ENCODE measurements around the gene PRKN.
A peak's percentile ranks its signal among the peaks of the same experiment; 100 is the strongest.

Gene PRKN

GRCh38 chr6:161750686-161751085 lies 976.9 kb downstream of the PRKN start:
- no peak overlapping the region for H3K4me2 ChIP-seq (ENCODE audit: low read depth, low read length)
- DNase-seq, result no peak
- no peaks in the 10 kb centered on the region for H3K27me3 ChIP-seq (replicated peaks; ENCODE audit: insufficient read depth, low read length)
- no peaks in the 10 kb centered on the region for H3F3A ChIP-seq (ENCODE audit: insufficient read depth, low read length)
- no peak overlapping the region for H3K9ac ChIP-seq (ENCODE audit: low read length)
- H3K27ac ChIP-seq (ENCODE audit: low read length), result no peak overlapping the region
- no peaks in the 10 kb centered on the region for H3K9me3 ChIP-seq (replicated peaks; ENCODE audit: insufficient read depth, low read length)
- H4K20me1 ChIP-seq (ENCODE audit: insufficient read depth, low read length), result no peaks in the 10 kb centered on the region
- no peak overlapping the region for H3K4me3 ChIP-seq (ENCODE audit: low read length)
- TF ChIP-seq EZH2phosphoT487 (IDR thresholded peaks at IDR 0.05; ENCODE audit: low read length) (no peak), EZH2 (optimal IDR thresholded peaks at IDR 0.05; ENCODE audit: low read depth, low read length) (no peak), CTCF (IDR thresholded peaks at IDR 0.05; ENCODE audit: low read length) (no peak)
- no peaks in the 10 kb centered on the region for H3K4me1 ChIP-seq (ENCODE audit: low read length)
- no peaks in the 10 kb centered on the region for H3K36me3 ChIP-seq (replicated peaks; ENCODE audit: insufficient read depth, low read length)
- H3K79me2 ChIP-seq (ENCODE audit: low read length), result no peaks in the 10 kb centered on the region
- no peaks in the 10 kb centered on the region for H3K9me2 ChIP-seq (replicated peaks; ENCODE audit: insufficient read depth, low read length)
- no peak overlapping the region for H2AFZ ChIP-seq (ENCODE audit: low read length)

- H3K9ac ChIP-seq (ENCODE audit: low read length), result no peak overlapping the region
- no peaks in the 10 kb centered on the region for H3K4me1 ChIP-seq (ENCODE audit: low read length)
- no peak for TF ChIP-seq CTCF (IDR thresholded peaks at IDR 0.05; ENCODE audit: low read length)
- TF ChIP-seq EZH2 (optimal IDR thresholded peaks at IDR 0.05; ENCODE audit: low read depth, low read length), result no peak
- no peak for TF ChIP-seq EZH2phosphoT487 (IDR thresholded peaks at IDR 0.05; ENCODE audit: low read length)
- H3K27ac ChIP-seq (ENCODE audit: low read length), result no peak overlapping the region
- H3K79me2 ChIP-seq (ENCODE audit: low read length), result no peaks in the 10 kb centered on the region
- no peak overlapping the region for H3K4me3 ChIP-seq (ENCODE audit: low read length)
- no peaks in the 10 kb centered on the region for H3K36me3 ChIP-seq (replicated peaks; ENCODE audit: insufficient read depth, low read length)
- no peaks in the 10 kb centered on the region for H3K27me3 ChIP-seq (replicated peaks; ENCODE audit: insufficient read depth, low read length)
- no peaks in the 10 kb centered on the region for H3F3A ChIP-seq (ENCODE audit: insufficient read depth, low read length)
- H2AFZ ChIP-seq (ENCODE audit: low read length), result no peak overlapping the region
- DNase-seq, result no peak
- H4K20me1 ChIP-seq (ENCODE audit: insufficient read depth, low read length), result no peaks in the 10 kb centered on the region
- no peaks in the 10 kb centered on the region for H3K9me3 ChIP-seq (replicated peaks; ENCODE audit: insufficient read depth, low read length)
- H3K4me2 ChIP-seq (ENCODE audit: low read depth, low read length), result no peak overlapping the region
- no peaks in the 10 kb centered on the region for H3K9me2 ChIP-seq (replicated peaks; ENCODE audit: insufficient read depth, low read length)
These were observed 978.0 kb downstream of the PRKN start for GRCh38 chr6:161749576-161749975.

- H3K4me2 ChIP-seq (ENCODE audit: low read depth, low read length), result no peak overlapping the region
- no peaks in the 10 kb centered on the region for H3F3A ChIP-seq (ENCODE audit: insufficient read depth, low read length)
- H3K9me3 ChIP-seq (replicated peaks; ENCODE audit: insufficient read depth, low read length), result no peaks in the 10 kb centered on the region
- H3K79me2 ChIP-seq (ENCODE audit: low read length), result no peaks in the 10 kb centered on the region
- no peaks in the 10 kb centered on the region for H3K27me3 ChIP-seq (replicated peaks; ENCODE audit: insufficient read depth, low read length)
- no peak for DNase-seq
- H4K20me1 ChIP-seq (ENCODE audit: insufficient read depth, low read length), result no peaks in the 10 kb centered on the region
- peak; percentile 30 for TF ChIP-seq CTCF (IDR thresholded peaks at IDR 0.05; ENCODE audit: low read length)
- no peak for TF ChIP-seq EZH2 (optimal IDR thresholded peaks at IDR 0.05; ENCODE audit: low read depth, low read length)
- TF ChIP-seq EZH2phosphoT487 (IDR thresholded peaks at IDR 0.05; ENCODE audit: low read length), result no peak
- no peak overlapping the region for H3K9ac ChIP-seq (ENCODE audit: low read length)
- H2AFZ ChIP-seq (ENCODE audit: low read length), result no peak overlapping the region
- H3K9me2 ChIP-seq (replicated peaks; ENCODE audit: insufficient read depth, low read length), result no peaks in the 10 kb centered on the region
- H3K4me1 ChIP-seq (ENCODE audit: low read length), result no peaks in the 10 kb centered on the region
- H3K4me3 ChIP-seq (ENCODE audit: low read length), result no peak overlapping the region
- H3K36me3 ChIP-seq (replicated peaks; ENCODE audit: insufficient read depth, low read length), result no peaks in the 10 kb centered on the region
- H3K27ac ChIP-seq (ENCODE audit: low read length), result no peak overlapping the region
These were observed 978.8 kb downstream of the PRKN start for GRCh38 chr6:161748535-161749416.
